ENCODE measurements around the gene YPEL3. TPM values are rescaled to one million over a fixed set of nuclear protein-coding genes. Genes with fewer than 3 reads are reported as not detected.

The YPEL3 gene
- total RNA-seq, 4 donors from 2014 or later = 81.9 to 197 (median 122) TPM

- 77 to 82% methylated on average over 16 to 20 of the region's 20 CpGs for WGBS, 2 donors
- Histone ChIP-seq H3K9me3 (no peaks in the 10 kb centered on the region), H3K27me3 (no peaks in the 10 kb centered on the region), H3K36me3 (peaks cover 0 to 99% (median 31%) of the 10 kb centered on the region in 3 donors), H3K27ac (peak overlapping the region in 2 of 4 donors; percentile 10 to 48), H3K4me1 (peaks cover 0 to 16% (median 4%) of the 10 kb centered on the region in 4 donors), H3K4me3 (no peak overlapping the region)
- no peak for TF ChIP-seq EP300 (IDR thresholded peaks at IDR 0.05)
- no peak for TF ChIP-seq POLR2A (IDR thresholded peaks at IDR 0.05)
- no peak for TF ChIP-seq CTCF (IDR thresholded peaks at IDR 0.05)
- DNase-seq (ENCODE audit: low spot score in 2 of 2) = no peak
These were observed 17.8 kb upstream of the YPEL3 start for GRCh38 chr16:30113711-30114333.

GRCh38 chr16:30113031-30113710 lies 17.2 kb upstream of the YPEL3 start, which contains the start of gene GDPD3:
GDPD3 (minus strand) TSS chr16:30113537; CDS start chr16:30113478, 59 bp downstream.
- no peak for DNase-seq (ENCODE audit: low spot score in 2 of 2)
- TF ChIP-seq EP300 (IDR thresholded peaks at IDR 0.05) (no peak), CTCF (IDR thresholded peaks at IDR 0.05) (peak in 1 of 5 experiments; percentile 4), POLR2A (IDR thresholded peaks at IDR 0.05) (no peak)
- peaks cover 0 to 16% (median 4%) of the 10 kb centered on the region in 4 donors for H3K4me1 ChIP-seq
- no peaks in the 10 kb centered on the region for H3K9me3 ChIP-seq
- H3K27me3 ChIP-seq = no peaks in the 10 kb centered on the region
- WGBS, 2 donors = 71 to 72% methylated on average over 20 of the region's 20 CpGs
- H3K36me3 ChIP-seq = peaks cover 0 to 99% (median 30%) of the 10 kb centered on the region in 3 donors
- H3K4me3 ChIP-seq = no peak within 1 kb of the TSS
- peak within 1 kb of the TSS in 2 of 4 donors; percentile 29 to 48 for H3K27ac ChIP-seq

- 77 to 80% methylated on average over 22 to 29 of the region's 29 CpGs for WGBS, 2 donors
- peaks cover 0 to 99% (median 22%) of the 10 kb centered on the region in 3 donors for H3K36me3 ChIP-seq
- no peak for DNase-seq (ENCODE audit: low spot score in 2 of 2)
- no peaks in the 10 kb centered on the region for H3K9me3 ChIP-seq
- no peak overlapping the region for H3K4me3 ChIP-seq
- peak overlapping the region in 1 of 4 donors; percentile 48 for H3K27ac ChIP-seq
- TF ChIP-seq CTCF (IDR thresholded peaks at IDR 0.05) (peak; percentile 33 to 67 (median 60)), EP300 (IDR thresholded peaks at IDR 0.05) (no peak)
- peaks cover 0 to 16% (median 4%) of the 10 kb centered on the region in 4 donors for H3K4me1 ChIP-seq
- H3K27me3 ChIP-seq = no peaks in the 10 kb centered on the region
These were observed 16.4 kb upstream of the YPEL3 start for GRCh38 chr16:30112197-30113030.

- H3K9me3 ChIP-seq = no peaks in the 10 kb centered on the region
- H3K27me3 ChIP-seq = no peaks in the 10 kb centered on the region
- H3K4me1 ChIP-seq = peaks cover 0 to 16% (median 4%) of the 10 kb centered on the region in 4 donors
- no peak overlapping the region for H3K4me3 ChIP-seq
- H3K27ac ChIP-seq = no peak overlapping the region
- H3K36me3 ChIP-seq = peaks cover 0 to 99% (median 10%) of the 10 kb centered on the region in 3 donors
- TF ChIP-seq POLR2A (IDR thresholded peaks at IDR 0.05) (no peak), EP300 (IDR thresholded peaks at IDR 0.05) (no peak), CTCF (IDR thresholded peaks at IDR 0.05) (no peak)
- no peak for DNase-seq (ENCODE audit: low spot score in 2 of 2)
- 53 to 55% methylated on average over 7 of the region's 7 CpGs for WGBS, 2 donors
These were observed 14.6 kb upstream of the YPEL3 start for GRCh38 chr16:30110661-30111060.
